ENCODE results near the gene SNAPC4.

SNAPC4 gene

GRCh38 chr9:136400038-136400834, at the start of gene SNAPC4:
TSS of gene SNAPC4 (minus strand) at chr9:136400170. CDS start at chr9:136398428, 1,742 bp downstream.
- peak; percentile 84 for DNase-seq

GRCh38 chr9:136448655-136449054, 48.7 kb upstream of the SNAPC4 start:
- no peak for DNase-seq

- no peak for DNase-seq
Measured at GRCh38 chr9:136447173-136447778, 47.3 kb upstream of the SNAPC4 start.

- no peak for DNase-seq
Measured at GRCh38 chr9:136445799-136446198, 45.8 kb upstream of the SNAPC4 start.

- DNase-seq, result no peak
Measured at GRCh38 chr9:136444102-136444501, 44.1 kb upstream of the SNAPC4 start.

- DNase-seq, result no peak
Measured at GRCh38 chr9:136443687-136444086, 43.7 kb upstream of the SNAPC4 start.

GRCh38 chr9:136443087-136443486, 43.1 kb upstream of the SNAPC4 start:
- no peak for DNase-seq

GRCh38 chr9:136442265-136442664, 42.3 kb upstream of the SNAPC4 start:
- no peak for DNase-seq

- DNase-seq, result no peak
Measured at GRCh38 chr9:136441681-136442245, 41.8 kb upstream of the SNAPC4 start.

GRCh38 chr9:136441191-136441680, 41.3 kb upstream of the SNAPC4 start:
- DNase-seq, result no peak

GRCh38 chr9:136439481-136440408, 39.8 kb upstream of the SNAPC4 start, which contains the start of gene INPP5E:
TSS of gene INPP5E (minus strand) at chr9:136439845. CDS start at chr9:136439419, 426 bp downstream.
- peak; percentile 75 to 80 for DNase-seq

- DNase-seq, result peak; percentile 50 to 62
Measured at GRCh38 chr9:136438548-136439480, 38.8 kb upstream of the SNAPC4 start.

GRCh38 chr9:136437839-136438547, 38.0 kb upstream of the SNAPC4 start:
- DNase-seq, result peak in 1 of 2 donors; percentile 13

- DNase-seq, result no peak
Measured at GRCh38 chr9:136437430-136437829, 37.5 kb upstream of the SNAPC4 start.

GRCh38 chr9:136436055-136436634, 36.2 kb upstream of the SNAPC4 start:
- no peak for DNase-seq

- no peak for DNase-seq
Measured at GRCh38 chr9:136434580-136435169, 34.7 kb upstream of the SNAPC4 start.

GRCh38 chr9:136433849-136434579, 34.0 kb upstream of the SNAPC4 start:
- no peak for DNase-seq

GRCh38 chr9:136433043-136433715, 33.2 kb upstream of the SNAPC4 start:
- no peak for DNase-seq

GRCh38 chr9:136432591-136432990, 32.6 kb upstream of the SNAPC4 start:
- no peak for DNase-seq

All from activated CD4-positive, alpha-beta T cell treated with anti-CD3 and anti-CD28 coated beads for 4 hours (primary cell).